Renal cortex interstitium (tissue), 15 donors: ENCODE data around the gene DUOX1. TPM values are rescaled to one million over a fixed set of nuclear protein-coding genes. Genes with fewer than 3 reads are reported as not detected.
"Not testable (repeated sequence)": the region's sequence is repeated elsewhere in the genome, so short reads cannot be mapped to it uniquely, and the experiment has no call there.

ENCODE experiments used
- DNase-seq, 11 donors: peaks; one replicate each; pipeline ENCODE4 v3.0.0-alpha.2; 2013; ENCODE audit warnings: low read depth in 9 of 11, low spot score in 4 of 11; ENCODE audit errors: extremely low read depth in 1 of 11
- long read RNA-seq, 16 experiments: transcript quantifications; one replicate each; lab custom pipeline, GENCODE V29; 2026
- polyA plus RNA-seq, 3 donors: library from polyadenylated mRNA; unstranded; fragments of 120-200 nt; gene quantifications; one replicate each; pipeline ENCODE4 v1.2.1, GENCODE V29; 2013; ENCODE audit not compliant: insufficient read length in 3 of 3

DUOX1 gene
- 1 to 10 TPM; 3.2 to 5.1 (median 3.8) TPM for polyA plus RNA-seq
- long read RNA-seq, donor 1 = 0 reads
- long read RNA-seq, donor 2 = 0 reads
- long read RNA-seq, donor 3 = 0 reads
- long read RNA-seq, donor 4 = 0 reads
- long read RNA-seq, donor 5 = 0 reads
- long read RNA-seq, donor 6 = 0 reads
- long read RNA-seq, donor 7 = 0 reads
- long read RNA-seq, donor 8 = 0 reads
- long read RNA-seq, donor 9 = 0 reads
- long read RNA-seq, donor 10 = 0 reads
- long read RNA-seq, donor 11 = 0 reads
- long read RNA-seq, donor 12 = 0 reads
- long read RNA-seq, donor 13 = 0 reads
- long read RNA-seq, donor 14 = 0 reads
- long read RNA-seq, donor 15 = 0 reads
- long read RNA-seq, donor 16 = 0 reads

- no peak for DNase-seq
Measured at GRCh38 chr15:45129651-45130129, at the start of gene DUOX1, which contains the start of gene DUOXA1. TSS of gene DUOX1 (plus strand) at chr15:45129994. CDS start at chr15:45131967, 1,973 bp downstream. TSS of gene DUOXA1 (minus strand) at chr15:45129879. CDS start at chr15:45123014, 6,865 bp downstream.

- DNase-seq = not testable (repeated sequence)
Measured at GRCh38 chr15:45080593-45080992, 49.2 kb upstream of the DUOX1 start.

GRCh38 chr15:45082412-45082811, 47.4 kb upstream of the DUOX1 start:
- DNase-seq = not testable (repeated sequence)

GRCh38 chr15:45083223-45083622, 46.6 kb upstream of the DUOX1 start:
- DNase-seq = no peak

GRCh38 chr15:45084163-45084562, 45.6 kb upstream of the DUOX1 start:
- no peak for DNase-seq

GRCh38 chr15:45087513-45087912, 42.3 kb upstream of the DUOX1 start:
- DNase-seq = no peak

- DNase-seq = no peak
Measured at GRCh38 chr15:45088801-45089711, 40.7 kb upstream of the DUOX1 start.

GRCh38 chr15:45089712-45090373, 40.0 kb upstream of the DUOX1 start:
- DNase-seq = no peak

- no peak for DNase-seq
Measured at GRCh38 chr15:45091161-45091560, 38.6 kb upstream of the DUOX1 start.

GRCh38 chr15:45091576-45091975, 38.2 kb upstream of the DUOX1 start:
- no peak for DNase-seq

GRCh38 chr15:45093013-45093412, 36.8 kb upstream of the DUOX1 start:
- no peak for DNase-seq

GRCh38 chr15:45093622-45094357, 36.0 kb upstream of the DUOX1 start:
- DNase-seq = no peak

- DNase-seq = no peak
Measured at GRCh38 chr15:45094358-45094730, 35.5 kb upstream of the DUOX1 start.

GRCh38 chr15:45095661-45096060, 34.1 kb upstream of the DUOX1 start:
- DNase-seq = no peak

GRCh38 chr15:45097466-45097865, 32.3 kb upstream of the DUOX1 start:
- DNase-seq = no peak

- DNase-seq = no peak
Measured at GRCh38 chr15:45099549-45100165, 30.1 kb upstream of the DUOX1 start.

GRCh38 chr15:45100884-45101625, 28.7 kb upstream of the DUOX1 start:
- DNase-seq = no peak

- no peak for DNase-seq
Measured at GRCh38 chr15:45101749-45102148, 28.0 kb upstream of the DUOX1 start.
